ENCODE data around the gene TEAD3. TPM values are rescaled to one million over a fixed set of nuclear protein-coding genes. Genes with fewer than 3 reads are reported as not detected.

The TEAD3 gene
- total RNA-seq, 2 donors from 2014 or later, result 1.7 to 1.9 TPM

GRCh38 chr6:35494161-35494563, 2.7 kb downstream of the TEAD3 start:
- ATAC-seq (replicated peaks in 1 of 2) (no peak), DNase-seq (no peak)
- Mint-ChIP-seq H3K27ac (no peak overlapping the region), H3K9me3 (no peaks in the 10 kb centered on the region), H3K4me3 (no peak overlapping the region), H3K27me3 (ENCODE audit: low read depth) (peaks cover 18% of the 10 kb centered on the region), H3K4me1 (ENCODE audit: low read depth) (peaks cover 20% of the 10 kb centered on the region), H3K36me3 (ENCODE audit: insufficient read depth in 2 of 2) (no peaks in the 10 kb centered on the region)

- Mint-ChIP-seq H3K9me3 (no peaks in the 10 kb centered on the region), H3K27me3 (ENCODE audit: low read depth) (peaks cover 11% of the 10 kb centered on the region), H3K27ac (no peak overlapping the region), H3K4me3 (no peak overlapping the region), H3K36me3 (ENCODE audit: insufficient read depth in 2 of 2) (no peaks in the 10 kb centered on the region), H3K4me1 (ENCODE audit: low read depth) (peaks cover 14% of the 10 kb centered on the region)
- DNase-seq (no peak), ATAC-seq (replicated peaks in 1 of 2) (no peak)
Observed at GRCh38 chr6:35493307-35493983, 3.4 kb downstream of the TEAD3 start.

- Mint-ChIP-seq H3K36me3 (ENCODE audit: insufficient read depth in 2 of 2) (no peaks in the 10 kb centered on the region), H3K27me3 (ENCODE audit: low read depth) (peaks cover 8% of the 10 kb centered on the region), H3K27ac (no peak overlapping the region), H3K4me1 (ENCODE audit: low read depth) (peaks cover 18% of the 10 kb centered on the region), H3K9me3 (no peaks in the 10 kb centered on the region), H3K4me3 (no peak overlapping the region)
- DNase-seq, result no peak
- ATAC-seq (replicated peaks in 1 of 2), result no peak
Observed at GRCh38 chr6:35492974-35493284, 4.0 kb downstream of the TEAD3 start.

- H3K4me3 Mint-ChIP-seq, result no peak overlapping the region
- H3K27me3 Mint-ChIP-seq (ENCODE audit: low read depth), result peaks cover 8% of the 10 kb centered on the region
- H3K4me1 Mint-ChIP-seq (ENCODE audit: low read depth), result peaks cover 22% of the 10 kb centered on the region
- no peak overlapping the region for H3K27ac Mint-ChIP-seq
- DNase-seq, result no peak
- no peak for ATAC-seq (replicated peaks in 1 of 2)
- no peaks in the 10 kb centered on the region for H3K36me3 Mint-ChIP-seq (ENCODE audit: insufficient read depth in 2 of 2)
- H3K9me3 Mint-ChIP-seq, result no peaks in the 10 kb centered on the region
Observed at GRCh38 chr6:35492258-35492973, 4.5 kb downstream of the TEAD3 start.

- H3K36me3 Mint-ChIP-seq (ENCODE audit: insufficient read depth in 2 of 2), result no peaks in the 10 kb centered on the region
- peaks cover 8% of the 10 kb centered on the region for H3K27me3 Mint-ChIP-seq (ENCODE audit: low read depth)
- H3K27ac Mint-ChIP-seq, result no peak overlapping the region
- H3K4me3 Mint-ChIP-seq, result no peak overlapping the region
- ATAC-seq (replicated peaks in 1 of 2), result no peak
- peaks cover 22% of the 10 kb centered on the region for H3K4me1 Mint-ChIP-seq (ENCODE audit: low read depth)
- no peaks in the 10 kb centered on the region for H3K9me3 Mint-ChIP-seq
- DNase-seq, result no peak
Observed at GRCh38 chr6:35491558-35492257, 5.2 kb downstream of the TEAD3 start.

- no peaks in the 10 kb centered on the region for H3K9me3 Mint-ChIP-seq
- DNase-seq (no peak), ATAC-seq (replicated peaks in 1 of 2) (no peak)
- H3K36me3 Mint-ChIP-seq (ENCODE audit: insufficient read depth in 2 of 2), result no peaks in the 10 kb centered on the region
- peaks cover 8% of the 10 kb centered on the region for H3K27me3 Mint-ChIP-seq (ENCODE audit: low read depth)
- no peak overlapping the region for H3K27ac Mint-ChIP-seq
- H3K4me3 Mint-ChIP-seq, result no peak overlapping the region
- peaks cover 22% of the 10 kb centered on the region for H3K4me1 Mint-ChIP-seq (ENCODE audit: low read depth)
Observed at GRCh38 chr6:35490821-35491557, 5.9 kb downstream of the TEAD3 start.

- Mint-ChIP-seq H3K4me1 (ENCODE audit: low read depth) (peaks cover 20% of the 10 kb centered on the region), H3K36me3 (ENCODE audit: insufficient read depth in 2 of 2) (no peaks in the 10 kb centered on the region), H3K4me3 (no peak overlapping the region), H3K27me3 (ENCODE audit: low read depth) (peaks cover 8% of the 10 kb centered on the region), H3K27ac (no peak overlapping the region), H3K9me3 (no peaks in the 10 kb centered on the region)
- DNase-seq (no peak), ATAC-seq (replicated peaks in 1 of 2) (no peak)
Observed at GRCh38 chr6:35489995-35490791, 6.7 kb downstream of the TEAD3 start.

GRCh38 chr6:35489066-35489465, 7.8 kb downstream of the TEAD3 start:
- Mint-ChIP-seq H3K9me3 (no peaks in the 10 kb centered on the region), H3K4me1 (ENCODE audit: low read depth) (peaks cover 12% of the 10 kb centered on the region), H3K27me3 (ENCODE audit: low read depth) (peaks cover 8% of the 10 kb centered on the region), H3K27ac (no peak overlapping the region), H3K36me3 (ENCODE audit: insufficient read depth in 2 of 2) (no peaks in the 10 kb centered on the region), H3K4me3 (no peak overlapping the region)
- ATAC-seq (replicated peaks in 1 of 2), result no peak
- DNase-seq, result no peak

GRCh38 chr6:35488517-35488862, 8.4 kb downstream of the TEAD3 start:
- H3K4me1 Mint-ChIP-seq (ENCODE audit: low read depth), result peaks cover 8% of the 10 kb centered on the region
- no peaks in the 10 kb centered on the region for H3K36me3 Mint-ChIP-seq (ENCODE audit: insufficient read depth in 2 of 2)
- no peak overlapping the region for H3K27ac Mint-ChIP-seq
- DNase-seq (no peak), ATAC-seq (replicated peaks in 1 of 2) (no peak)
- H3K9me3 Mint-ChIP-seq, result no peaks in the 10 kb centered on the region
- H3K4me3 Mint-ChIP-seq, result no peak overlapping the region
- peaks cover 8% of the 10 kb centered on the region for H3K27me3 Mint-ChIP-seq (ENCODE audit: low read depth)

GRCh38 chr6:35487658-35488516, 9.0 kb downstream of the TEAD3 start:
- no peaks in the 10 kb centered on the region for H3K9me3 Mint-ChIP-seq
- no peaks in the 10 kb centered on the region for H3K36me3 Mint-ChIP-seq (ENCODE audit: insufficient read depth in 2 of 2)
- H3K27me3 Mint-ChIP-seq (ENCODE audit: low read depth), result peaks cover 8% of the 10 kb centered on the region
- H3K27ac Mint-ChIP-seq, result no peak overlapping the region
- DNase-seq, result no peak
- H3K4me3 Mint-ChIP-seq, result no peak overlapping the region
- peaks cover 8% of the 10 kb centered on the region for H3K4me1 Mint-ChIP-seq (ENCODE audit: low read depth)
- ATAC-seq (replicated peaks in 1 of 2), result no peak

- Mint-ChIP-seq H3K9me3 (no peaks in the 10 kb centered on the region), H3K36me3 (ENCODE audit: insufficient read depth in 2 of 2) (no peaks in the 10 kb centered on the region), H3K4me3 (no peak overlapping the region), H3K4me1 (ENCODE audit: low read depth) (peaks cover 8% of the 10 kb centered on the region), H3K27ac (no peak overlapping the region), H3K27me3 (ENCODE audit: low read depth) (peaks cover 8% of the 10 kb centered on the region)
- ATAC-seq (replicated peaks in 1 of 2) (no peak), DNase-seq (no peak)
Observed at GRCh38 chr6:35486005-35486925, 10.6 kb downstream of the TEAD3 start.
